ENCODE results near the gene DHX29. TPM values are rescaled to one million over a fixed set of nuclear protein-coding genes. Genes with fewer than 3 reads are reported as not detected.
"Not testable (repeated sequence)": the region's sequence is repeated elsewhere in the genome, so short reads cannot be mapped to it uniquely, and the experiment has no call there.

The DHX29 gene
- total RNA-seq, 4 donors from 2014 or later: 31.8 to 43.3 (median 35.9) TPM

DNA sequence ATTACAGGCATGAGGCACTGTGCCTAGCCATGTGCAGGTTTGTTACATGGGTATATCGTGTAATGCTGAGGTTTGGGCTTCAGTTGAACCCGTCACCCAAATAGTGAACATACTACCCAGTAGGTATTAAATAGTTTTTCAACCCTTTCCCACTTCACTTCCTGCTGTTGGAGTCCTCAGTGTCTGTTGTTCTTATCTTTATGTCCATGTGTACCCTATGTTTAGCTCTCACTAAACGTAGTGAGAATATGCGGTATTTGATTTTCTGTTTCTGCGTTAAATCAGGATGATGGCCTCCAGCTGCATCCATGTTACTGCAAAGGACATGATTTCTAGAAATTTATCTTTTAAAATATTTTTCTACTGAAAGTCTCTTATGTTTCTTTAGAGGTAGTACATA lies 18.1 kb upstream of the DHX29 start:
- peaks cover 0 to 36% (median 0%) of the 10 kb centered on the region in 3 donors for H3K4me1 ChIP-seq

DNA sequence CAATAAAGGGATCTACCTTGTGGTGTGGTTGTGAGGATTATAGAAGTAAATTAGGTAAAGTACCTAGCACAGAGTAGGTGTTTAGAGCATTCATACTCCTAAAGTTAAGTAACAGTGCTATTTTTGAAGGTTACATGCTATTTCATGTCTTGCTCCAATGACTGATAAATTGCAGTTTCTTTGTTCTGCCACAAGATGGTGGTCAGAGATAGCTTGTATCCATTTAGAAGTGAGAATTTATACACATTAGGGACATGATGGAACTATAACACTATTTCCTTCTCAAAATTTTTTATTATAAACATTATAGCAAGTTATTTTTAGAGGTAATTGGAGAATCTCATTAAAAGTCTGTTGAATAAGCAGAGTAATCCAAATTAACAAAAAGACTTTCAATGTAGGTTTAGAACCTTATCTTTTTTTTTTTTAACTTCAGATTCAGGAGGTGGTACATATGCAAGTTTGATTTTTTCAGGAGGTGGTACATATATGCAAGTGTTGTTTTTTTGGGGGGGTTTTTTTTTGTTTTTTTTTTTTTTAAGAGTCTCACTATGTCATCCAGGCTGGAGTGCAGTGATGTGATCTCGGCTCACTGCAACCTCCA lies 17.4 kb upstream of the DHX29 start:
- Histone ChIP-seq H3K27me3 (no peaks in the 10 kb centered on the region), H3K9me3 (no peaks in the 10 kb centered on the region), H3K4me1 (peaks cover 0 to 41% (median 0%) of the 10 kb centered on the region in 3 donors), H3K4me3 (no peak overlapping the region), H3K27ac (no peak overlapping the region), H3K36me3 (peaks cover 0 to 43% of the 10 kb centered on the region in 2 donors)
- 100% methylated on average over 1 of the region's 1 CpG; no CpG with 5 or more reads in 1 of the 2 donors for WGBS, 2 donors (ENCODE audit: low coverage in 1 of 2)
- TF ChIP-seq, protein P1, sequence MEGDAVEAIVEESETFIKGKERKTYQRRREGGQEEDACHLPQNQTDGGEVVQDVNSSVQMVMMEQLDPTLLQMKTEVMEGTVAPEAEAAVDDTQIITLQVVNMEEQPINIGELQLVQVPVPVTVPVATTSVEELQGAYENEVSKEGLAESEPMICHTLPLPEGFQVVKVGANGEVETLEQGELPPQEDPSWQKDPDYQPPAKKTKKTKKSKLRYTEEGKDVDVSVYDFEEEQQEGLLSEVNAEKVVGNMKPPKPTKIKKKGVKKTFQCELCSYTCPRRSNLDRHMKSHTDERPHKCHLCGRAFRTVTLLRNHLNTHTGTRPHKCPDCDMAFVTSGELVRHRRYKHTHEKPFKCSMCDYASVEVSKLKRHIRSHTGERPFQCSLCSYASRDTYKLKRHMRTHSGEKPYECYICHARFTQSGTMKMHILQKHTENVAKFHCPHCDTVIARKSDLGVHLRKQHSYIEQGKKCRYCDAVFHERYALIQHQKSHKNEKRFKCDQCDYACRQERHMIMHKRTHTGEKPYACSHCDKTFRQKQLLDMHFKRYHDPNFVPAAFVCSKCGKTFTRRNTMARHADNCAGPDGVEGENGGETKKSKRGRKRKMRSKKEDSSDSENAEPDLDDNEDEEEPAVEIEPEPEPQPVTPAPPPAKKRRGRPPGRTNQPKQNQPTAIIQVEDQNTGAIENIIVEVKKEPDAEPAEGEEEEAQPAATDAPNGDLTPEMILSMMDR (IDR thresholded peaks at IDR 0.05): peak; percentile 61 to 76 (median 66)
- TF ChIP-seq EP300 (IDR thresholded peaks at IDR 0.05) (no peak), POLR2A (IDR thresholded peaks at IDR 0.05) (no peak), POLR2AphosphoS5 (IDR thresholded peaks at IDR 0.05) (no peak)
- peak; percentile 43 for ATAC-seq

More for the DNA sequence above, 18.1 kb upstream of the DHX29 start:
- Histone ChIP-seq H3K36me3 (peaks cover 0 to 46% of the 10 kb centered on the region in 2 donors), H3K27ac (no peak overlapping the region), H3K4me3 (no peak overlapping the region), H3K9me3 (no peaks in the 10 kb centered on the region), H3K27me3 (no peaks in the 10 kb centered on the region)
- WGBS, 2 donors (ENCODE audit: low coverage in 1 of 2): 81 to 92% methylated on average over 5 of the region's 5 CpGs
- TF ChIP-seq EP300 (IDR thresholded peaks at IDR 0.05): no peak
- no peak for TF ChIP-seq POLR2A (IDR thresholded peaks at IDR 0.05)
- TF ChIP-seq, protein P1 (IDR thresholded peaks at IDR 0.05): no peak
- no peak for TF ChIP-seq POLR2AphosphoS5 (IDR thresholded peaks at IDR 0.05)
- no peak for ATAC-seq

DNA sequence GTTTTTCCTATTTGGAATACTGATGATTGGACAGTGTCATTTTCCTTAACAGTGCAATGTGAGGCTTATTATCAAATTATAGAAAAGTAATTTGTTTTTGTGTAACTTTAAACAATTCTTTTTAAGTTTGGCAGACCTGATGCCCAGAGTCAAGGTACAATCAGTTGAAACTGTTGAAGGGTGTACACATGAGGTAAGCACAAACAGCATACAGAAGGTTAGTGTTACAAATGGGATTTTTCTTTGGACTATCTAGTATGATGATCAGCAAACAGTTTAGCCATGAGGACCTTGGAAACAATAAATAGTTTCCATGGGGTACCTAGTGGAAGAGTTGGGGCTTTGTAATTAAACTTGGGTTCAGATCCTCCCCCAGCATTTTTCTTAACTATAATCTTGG lies 16.5 kb upstream of the DHX29 start:
- Histone ChIP-seq H3K27ac (no peak overlapping the region), H3K9me3 (no peaks in the 10 kb centered on the region), H3K4me3 (no peak overlapping the region), H3K27me3 (no peaks in the 10 kb centered on the region), H3K4me1 (peaks cover 0 to 49% (median 0%) of the 10 kb centered on the region in 3 donors), H3K36me3 (peaks cover 0 to 34% of the 10 kb centered on the region in 2 donors)
- no peak for ATAC-seq
- no peak for TF ChIP-seq EP300 (IDR thresholded peaks at IDR 0.05)

DNA sequence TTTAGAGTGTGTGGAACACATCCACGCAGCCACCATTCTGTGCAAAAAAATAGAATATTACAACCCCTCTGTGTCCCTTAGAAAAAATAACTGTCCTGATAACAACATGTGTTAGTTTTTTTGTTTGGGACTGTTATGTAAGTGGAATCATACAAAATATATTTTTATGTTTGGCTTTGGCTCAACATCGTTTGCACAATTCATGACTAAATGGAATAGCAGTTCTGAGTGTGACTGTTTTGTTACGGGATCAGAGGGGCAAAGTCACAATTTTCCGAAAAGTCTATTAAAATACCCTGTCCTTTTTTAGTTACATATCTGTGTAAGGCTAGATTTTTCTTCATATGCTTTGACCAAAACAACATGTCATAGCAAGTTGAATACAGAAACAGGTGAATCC lies 13.1 kb upstream of the DHX29 start:
- H3K4me3 ChIP-seq: no peak overlapping the region
- H3K27ac ChIP-seq: no peak overlapping the region
- WGBS, 2 donors (ENCODE audit: low coverage in 1 of 2): 54 to 72% methylated on average over 3 to 4 of the region's 4 CpGs
- no peaks in the 10 kb centered on the region for H3K9me3 ChIP-seq
- TF ChIP-seq, protein P1 (IDR thresholded peaks at IDR 0.05): no peak
- TF ChIP-seq POLR2AphosphoS5 (IDR thresholded peaks at IDR 0.05) (no peak), EP300 (IDR thresholded peaks at IDR 0.05) (no peak), POLR2A (IDR thresholded peaks at IDR 0.05) (no peak)
- H3K4me1 ChIP-seq: peaks cover 0 to 51% (median 0%) of the 10 kb centered on the region in 3 donors
- no peak for ATAC-seq
- H3K36me3 ChIP-seq: peaks cover 0 to 9% of the 10 kb centered on the region in 2 donors
- H3K27me3 ChIP-seq: no peaks in the 10 kb centered on the region

DNA sequence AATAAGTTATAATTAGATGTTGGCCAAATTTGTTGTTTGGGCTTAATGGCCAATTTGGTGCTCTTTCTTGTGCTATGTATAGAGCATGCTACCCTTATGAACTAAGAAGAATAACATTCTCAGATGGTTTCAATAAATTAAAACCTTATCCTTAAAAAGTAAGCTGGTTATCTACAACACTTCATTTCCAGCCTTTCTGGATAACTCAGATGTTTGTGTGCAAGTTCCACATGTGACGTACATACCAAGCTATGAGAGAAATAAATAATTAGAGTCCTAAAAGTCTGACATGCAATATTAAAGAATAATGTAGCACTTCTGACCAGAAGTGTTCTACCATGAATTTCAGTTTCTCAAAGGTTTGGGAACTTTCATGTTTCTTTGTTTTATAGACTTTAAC lies 12.0 kb upstream of the DHX29 start:
- peaks cover 0 to 6% of the 10 kb centered on the region in 2 donors for H3K36me3 ChIP-seq
- 38 to 73% methylated on average over 1 of the region's 1 CpG for WGBS, 2 donors (ENCODE audit: low coverage in 1 of 2)
- TF ChIP-seq POLR2AphosphoS5 (IDR thresholded peaks at IDR 0.05) (no peak), EP300 (IDR thresholded peaks at IDR 0.05) (no peak), POLR2A (IDR thresholded peaks at IDR 0.05) (no peak)
- TF ChIP-seq, protein P1 (IDR thresholded peaks at IDR 0.05): no peak
- H3K27ac ChIP-seq: no peak overlapping the region
- H3K9me3 ChIP-seq: no peaks in the 10 kb centered on the region
- H3K27me3 ChIP-seq: no peaks in the 10 kb centered on the region
- no peak overlapping the region for H3K4me3 ChIP-seq
- peaks cover 0 to 43% (median 0%) of the 10 kb centered on the region in 3 donors for H3K4me1 ChIP-seq
- ATAC-seq: no peak

DNA sequence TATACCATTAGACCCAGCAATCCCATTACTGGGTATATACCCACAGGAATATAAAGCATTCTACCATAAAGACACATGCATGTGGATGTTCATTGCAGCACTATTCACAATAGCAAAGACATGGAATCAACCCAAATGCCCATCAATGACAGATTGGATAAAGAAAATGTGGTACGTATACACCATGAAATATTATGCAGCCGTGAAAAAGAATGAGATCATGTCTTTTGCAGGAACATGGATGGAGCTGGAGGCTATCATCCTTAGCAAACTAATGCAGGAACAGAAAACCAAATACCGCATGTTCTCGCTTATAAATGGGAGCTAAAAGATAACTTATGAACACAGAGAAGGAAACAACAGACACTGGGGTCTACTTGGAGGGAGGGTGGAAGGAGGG lies 10.7 kb upstream of the DHX29 start:
- H3K27me3 ChIP-seq, H3K36me3 ChIP-seq, ATAC-seq, H3K4me3 ChIP-seq, H3K27ac ChIP-seq, H3K9me3 ChIP-seq: not testable (repeated sequence)
- H3K4me1 ChIP-seq: peaks cover 0 to 35% (median 0%) of the 10 kb centered on the region in 3 donors
- 86 to 100% methylated on average over 2 to 4 of the region's 4 CpGs for WGBS, 2 donors (ENCODE audit: low coverage in 1 of 2)

Data from gastroesophageal sphincter (tissue), 4 donors.